GM19395 (cell line): Measurements from ENCODE around the gene GLIPR1.
"Not testable (repeated sequence)": the region's sequence is repeated elsewhere in the genome, so short reads cannot be mapped to it uniquely, and the experiment has no call there.

Experiments used
- ATAC-seq: cut with Tn5 transposase; IDR thresholded peaks from one replicate; pipeline ENCODE4 v1.9.1; 2021; ENCODE audit warnings: mild to moderate bottlenecking, moderate library complexity; ENCODE audit not compliant: unreplicated experiment

GLIPR1 gene

GRCh38 chr12:75480469-75480949 lies at the start of gene GLIPR1:
Gene GLIPR1, plus strand, starts transcription at chr12:75480755. Its CDS starts 126 bp downstream, at chr12:75480881.
- peak; percentile 89 for ATAC-seq

- ATAC-seq, result no peak
Observed at GRCh38 chr12:75432924-75433323, 47.6 kb upstream of the GLIPR1 start.

GRCh38 chr12:75437564-75437963 lies 43.0 kb upstream of the GLIPR1 start:
- no peak for ATAC-seq

GRCh38 chr12:75438059-75438754 lies 42.3 kb upstream of the GLIPR1 start:
- ATAC-seq, result no peak

GRCh38 chr12:75439048-75439447 lies 41.5 kb upstream of the GLIPR1 start:
- ATAC-seq, result no peak

GRCh38 chr12:75439930-75440329 lies 40.6 kb upstream of the GLIPR1 start:
- no peak for ATAC-seq

GRCh38 chr12:75441687-75442449 lies 38.7 kb upstream of the GLIPR1 start:
- not testable (repeated sequence) for ATAC-seq

GRCh38 chr12:75442454-75442853 lies 38.1 kb upstream of the GLIPR1 start:
- not testable (repeated sequence) for ATAC-seq

GRCh38 chr12:75443709-75444108 lies 36.8 kb upstream of the GLIPR1 start:
- ATAC-seq, result no peak

- no peak for ATAC-seq
Observed at GRCh38 chr12:75444429-75445136, 36.0 kb upstream of the GLIPR1 start.

- ATAC-seq, result not testable (repeated sequence)
Observed at GRCh38 chr12:75445137-75445507, 35.4 kb upstream of the GLIPR1 start.

GRCh38 chr12:75446857-75447256 lies 33.7 kb upstream of the GLIPR1 start:
- no peak for ATAC-seq

GRCh38 chr12:75447691-75448393 lies 32.7 kb upstream of the GLIPR1 start:
- ATAC-seq, result no peak

GRCh38 chr12:75452675-75453330 lies 27.8 kb upstream of the GLIPR1 start:
- ATAC-seq, result no peak

- no peak for ATAC-seq
Observed at GRCh38 chr12:75455839-75456238, 24.7 kb upstream of the GLIPR1 start.

- ATAC-seq, result no peak
Observed at GRCh38 chr12:75457191-75457590, 23.4 kb upstream of the GLIPR1 start.

GRCh38 chr12:75457866-75458265 lies 22.7 kb upstream of the GLIPR1 start:
- not testable (repeated sequence) for ATAC-seq

- no peak for ATAC-seq
Observed at GRCh38 chr12:75459755-75460154, 20.8 kb upstream of the GLIPR1 start.

- no peak for ATAC-seq
Observed at GRCh38 chr12:75460204-75460603, 20.4 kb upstream of the GLIPR1 start.
